ENCODE data around the gene KAZN. TPM values are rescaled to one million over a fixed set of nuclear protein-coding genes. Genes with fewer than 3 reads are reported as not detected.

Gene KAZN
- total and polyA plus RNA-seq, 2 of the 8 experiments (the other 6 are each of a cell fraction or from before 2014, with no cell fraction given) = 3.7 to 11.8 TPM

DNA sequence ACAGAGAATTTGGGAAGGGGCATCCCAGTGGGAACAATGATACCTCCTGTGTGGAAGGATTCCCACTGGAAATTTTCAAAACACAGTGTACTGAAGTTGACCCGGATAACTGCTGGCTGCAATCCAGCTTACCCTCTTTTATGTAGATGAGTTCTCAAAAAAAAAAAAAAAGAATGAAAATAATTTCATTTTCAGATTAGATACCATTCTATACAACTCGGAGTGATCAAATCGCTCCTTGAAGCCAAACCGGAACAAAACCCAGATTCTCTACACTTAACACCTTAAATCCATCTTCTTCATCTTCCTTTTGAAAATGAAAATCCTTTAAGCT is 69.1 kb downstream of the KAZN start:
- Histone ChIP-seq H3K23ac (ENCODE audit: insufficient read length) (no peak overlapping the region), H3K4me1 (replicated peaks in 1 of 4; ENCODE audit: control insufficient read depth in 3 of 4, insufficient read depth in 4 of 4, low read length in 3 of 4) (peaks cover 0 to 4% (median 0%) of the 10 kb centered on the region in 4 experiments; a peak in 2 of 7 replicates), H3K9me3 (ENCODE audit: insufficient read depth in 2 of 2, low read depth in 1 of 2, low read length in 1 of 2) (no peaks in the 10 kb centered on the region), H2BK20ac (ENCODE audit: low read length) (no peak overlapping the region), H2AK5ac (ENCODE audit: low read depth, low read length) (no peak overlapping the region), H3K27ac (ENCODE audit: low read depth, low read length) (no peak overlapping the region), H3K4me2 (ENCODE audit: insufficient read depth in 1 of 2, low read depth in 2 of 2, low read length in 2 of 2) (no peak overlapping the region), H3K36me3 (ENCODE audit: control insufficient read depth in 2 of 4, insufficient read depth in 4 of 4, low read length in 3 of 4) (no peaks in the 10 kb centered on the region), H4K91ac (replicated peaks; ENCODE audit: insufficient read length, low read length) (no peak overlapping the region), H3K4ac (replicated peaks; ENCODE audit: insufficient read length, low read depth, low read length) (no peak overlapping the region), H3K79me1 (ENCODE audit: low read depth, low read length) (no peaks in the 10 kb centered on the region), H3K18ac (ENCODE audit: extremely low read depth, low read length) (no peak overlapping the region), H3K23me2 (ENCODE audit: low read depth, low read length) (no peaks in the 10 kb centered on the region), H3K14ac (ENCODE audit: insufficient read length) (no peak overlapping the region), H3K56ac (replicated peaks; ENCODE audit: insufficient read length, low read depth, low read length) (no peak overlapping the region), H4K8ac (ENCODE audit: extremely low read depth, insufficient read depth, low read length) (no peak overlapping the region), H2BK12ac (ENCODE audit: low read depth, low read length) (no peak overlapping the region), H2BK15ac (ENCODE audit: low read length) (no peak overlapping the region), H3K9ac (replicated peaks in 1 of 4; ENCODE audit: extremely low read depth in 1 of 4, low read depth in 3 of 4, low read length in 3 of 4) (no peak overlapping the region), H3K4me3 (ENCODE audit: extremely low read depth in 1 of 4, insufficient read depth in 2 of 4, low read depth in 3 of 4, low read length in 4 of 4) (no peak overlapping the region), H4K5ac (ENCODE audit: insufficient read length, low read depth, low read length) (no peak overlapping the region), H2BK120ac (replicated peaks; ENCODE audit: low read depth, low read length) (no peak overlapping the region), H2AFZ (ENCODE audit: low read length) (no peak overlapping the region), H4K20me1 (replicated peaks in 1 of 2; ENCODE audit: control insufficient read depth in 1 of 2, insufficient read depth in 2 of 2, low read length in 2 of 2) (no peaks in the 10 kb centered on the region), H2BK5ac (ENCODE audit: low read depth, low read length) (no peak overlapping the region), H3K79me2 (ENCODE audit: control insufficient read depth in 1 of 2, insufficient read depth in 2 of 2, low read length in 2 of 2) (no peaks in the 10 kb centered on the region; a peak in 1 of 4 replicates), H3K27me3 (replicated peaks in 1 of 4; ENCODE audit: control insufficient read depth in 3 of 4, extremely low read depth in 1 of 4, insufficient read depth in 3 of 4, low read length in 3 of 4) (no peaks in the 10 kb centered on the region)
- TF ChIP-seq MAFK (IDR thresholded peaks at IDR 0.05; ENCODE audit: low read depth, low read length) (no peak), PHF8 (conservative IDR thresholded peaks at IDR 0.05; ENCODE audit: low read depth, low read length) (no peak), RFX5 (IDR thresholded peaks at IDR 0.05; ENCODE audit: borderline replicate concordance, low read depth, low read length) (no peak), SIRT6 (IDR thresholded peaks at IDR 0.05; ENCODE audit: low read length) (no peak), TAF1 (IDR thresholded peaks at IDR 0.05; ENCODE audit: low read depth, low read length) (no peak), GABPA (IDR thresholded peaks at IDR 0.05; ENCODE audit: borderline replicate concordance, insufficient read depth, low read length) (no peak), SIN3A (conservative IDR thresholded peaks at IDR 0.05 in 1 of 2, IDR thresholded peaks at IDR 0.05 in 1 of 2; ENCODE audit: low read depth in 1 of 2, low read length in 2 of 2) (no peak), SIX5 (IDR thresholded peaks at IDR 0.05; ENCODE audit: low read depth, low read length) (no peak), SP2 (IDR thresholded peaks at IDR 0.05; ENCODE audit: low read length) (no peak), EZH2 (IDR thresholded peaks at IDR 0.05; ENCODE audit: low read depth, low read length, severe bottlenecking) (no peak), KDM4A (IDR thresholded peaks at IDR 0.05; ENCODE audit: low read depth, low read length, severe bottlenecking) (no peak)
- DNase-seq (ENCODE audit: low read depth in 1 of 2, low spot score in 2 of 2) = no peak
- no peak for FAIRE-seq
- ChIA-PET CTCF (ENCODE audit: partially characterized antibody) (interaction anchor here (1.7 kb wide), 1 partner anchor 32 kb away, joined by 3 read pairs; no protein-coding TSS in a partner anchor), POLR2A (ENCODE audit: partially characterized antibody) (no interaction called here)
- 86% methylated on average over 4 of the region's 4 CpGs; no CpG with 5 or more reads in 1 of the 2 experiments for WGBS, 2 experiments (ENCODE audit: extremely low coverage in 1 of 2, insufficient coverage in 1 of 2, insufficient read length in 1 of 2, insufficient replicate concordance in 2 of 2, low coverage in 1 of 2, low lambda C conversion rate in 2 of 2, missing lambda C conversion rate in 1 of 2)
